AG04449 (cell line): ENCODE measurements around the gene WASF2.
A peak's percentile ranks its signal among the peaks of the same experiment; 100 is the strongest.
"Not testable (repeated sequence)": the region's sequence is repeated elsewhere in the genome, so short reads cannot be mapped to it uniquely, and the experiment has no call there.

Experiments
- CTCF ChIA-PET: fragments of 350-600 bp; formaldehyde crosslinking; extraction: SDS; loops from one replicate; lab custom pipeline; 2021; ENCODE audit warnings: antibody characterized with exemption; lab: Yijun Ruan, JAX
- POLR2A ChIA-PET: fragments of 400-600, 350-600 bp; formaldehyde crosslinking; extraction: SDS; loops from one replicate; lab custom pipeline; 2020; ENCODE audit warnings: antibody characterized with exemption, inconsistent platforms; lab: Yijun Ruan, JAX
- DNase-seq: peaks from one replicate; pipeline ENCODE4 v3.0.0-alpha.2; 2010; ENCODE audit warnings: low read depth, low spot score
- H3K4me3 ChIP-seq: 2 replicates; pipeline ENCODE4 v1.5.1; 2011; ENCODE audit warnings: low read depth, mild to moderate bottlenecking, control low read depth, low read length
- CTCF ChIP-seq: IDR thresholded peaks from one replicate; pipeline ENCODE4 v1.5.1; 2011; ENCODE audit warnings: mild to moderate bottlenecking, moderate library complexity, low read length, control low read depth, inconsistent platforms; ENCODE audit not compliant: insufficient read depth; ENCODE audit errors: missing control alignments

WASF2 gene

GRCh38 chr1:27489973-27490741, at the start of gene WASF2:
TSS of gene WASF2 (minus strand) at chr1:27490167. CDS start at chr1:27428890, 61,277 bp downstream.
- H3K4me3 ChIP-seq: peak within 1 kb of the TSS; percentile 72
- CTCF ChIA-PET: interaction anchor here (1.4 to 2.3 kb wide), 3 partner anchors 67 to 118 kb away, joined by 5 to 13 read pairs (median 5); no protein-coding TSS in a partner anchor
- POLR2A ChIA-PET: interaction anchor here (0.6 to 1.0 kb wide), 6 partner anchors 12 to 320 kb away, joined by 3 to 4 read pairs (median 3); no protein-coding TSS in a partner anchor
- DNase-seq: peak; percentile 83
- TF ChIP-seq CTCF: no peak

GRCh38 chr1:27538793-27539192, 48.8 kb upstream of the WASF2 start:
- ChIA-PET POLR2A (interaction anchor here (0.6 to 1.0 kb wide), 2 partner anchors 16 to 18 kb away, joined by 3 read pairs; no protein-coding TSS in a partner anchor), CTCF (interaction anchor here (0.9 to 17.6 kb wide), 5 partner anchors 16 to 123 kb away, joined by 4 to 220 read pairs (median 5); partner anchors contain the start of gene AHDC1)
- no peak for DNase-seq
- TF ChIP-seq CTCF: no peak
- H3K4me3 ChIP-seq: no peak overlapping the region

- CTCF ChIA-PET: interaction anchor here (0.9 to 17.6 kb wide), 4 partner anchors 16 to 122 kb away, joined by 5 to 220 read pairs (median 6); no protein-coding TSS in a partner anchor
- H3K4me3 ChIP-seq, DNase-seq: not testable (repeated sequence)
- POLR2A ChIA-PET: interaction anchor here (1.0 to 1.2 kb wide), 2 partner anchors 18 to 37 kb away, joined by 3 to 6 read pairs; no protein-coding TSS in a partner anchor
These were observed 48.3 kb upstream of the WASF2 start for GRCh38 chr1:27538305-27538676.

GRCh38 chr1:27536767-27537166, 46.8 kb upstream of the WASF2 start:
- no peak for TF ChIP-seq CTCF
- H3K4me3 ChIP-seq: no peak overlapping the region; the same call in 1 of the 2 replicates
- CTCF ChIA-PET: interaction anchor here (1.3 to 17.6 kb wide), 2 partner anchors 18 to 70 kb away, joined by 3 to 220 read pairs; no protein-coding TSS in a partner anchor
- DNase-seq: no peak
- POLR2A ChIA-PET: interaction anchor here (1.1 to 1.2 kb wide), 2 partner anchors 11 to 14 kb away, joined by 3 to 4 read pairs; no protein-coding TSS in a partner anchor

GRCh38 chr1:27536010-27536757, 46.2 kb upstream of the WASF2 start:
- ChIA-PET CTCF (interaction anchor here (1.0 to 17.6 kb wide), 3 partner anchors 18 to 71 kb away, joined by 3 to 220 read pairs (median 4); no protein-coding TSS in a partner anchor), POLR2A (interaction anchor here (1.2 kb wide), 1 partner anchor 11 kb away, joined by 4 read pairs; no protein-coding TSS in a partner anchor)
- DNase-seq: no peak
- H3K4me3 ChIP-seq: no peak overlapping the region
- TF ChIP-seq CTCF: no peak

- no peak for TF ChIP-seq CTCF
- ChIA-PET POLR2A (no interaction called here), CTCF (interaction anchor here (1.0 to 17.6 kb wide), 2 partner anchors 19 to 71 kb away, joined by 4 to 220 read pairs; no protein-coding TSS in a partner anchor)
- no peak overlapping the region for H3K4me3 ChIP-seq
- DNase-seq: no peak
These were observed 45.4 kb upstream of the WASF2 start for GRCh38 chr1:27535386-27535785.
